HG03064 (cell line): ENCODE data around the gene RBBP5.

Source experiments
- ATAC-seq: cut with Tn5 transposase; IDR thresholded peaks from one replicate; pipeline ENCODE4 v1.9.1; 2021; ENCODE audit warnings: low read depth; ENCODE audit not compliant: unreplicated experiment

The RBBP5 gene

GRCh38 chr1:205076245-205076761, 45.5 kb downstream of the RBBP5 start:
- no peak for ATAC-seq

GRCh38 chr1:205075642-205076155, 46.1 kb downstream of the RBBP5 start:
- ATAC-seq: no peak

GRCh38 chr1:205074513-205074912, 47.3 kb downstream of the RBBP5 start:
- ATAC-seq: no peak

GRCh38 chr1:205074084-205074483, 47.7 kb downstream of the RBBP5 start:
- ATAC-seq: no peak

- ATAC-seq: no peak
Observed at GRCh38 chr1:205073511-205073910, 48.3 kb downstream of the RBBP5 start.

- ATAC-seq: no peak
Observed at GRCh38 chr1:205072881-205073280, 48.9 kb downstream of the RBBP5 start.

- ATAC-seq: no peak
Observed at GRCh38 chr1:205072286-205072685, 49.5 kb downstream of the RBBP5 start.

- ATAC-seq: no peak
Observed at GRCh38 chr1:205071801-205072200, 50.0 kb downstream of the RBBP5 start.

- ATAC-seq: no peak
Observed at GRCh38 chr1:205071028-205071409, 50.8 kb downstream of the RBBP5 start.

GRCh38 chr1:205069371-205070125, 52.2 kb downstream of the RBBP5 start:
- ATAC-seq: no peak

- ATAC-seq: no peak
Observed at GRCh38 chr1:205068457-205069040, 53.2 kb downstream of the RBBP5 start.

GRCh38 chr1:205068001-205068400, 53.8 kb downstream of the RBBP5 start:
- ATAC-seq: no peak

- ATAC-seq: no peak
Observed at GRCh38 chr1:205067031-205067430, 54.7 kb downstream of the RBBP5 start.

GRCh38 chr1:205066141-205066818, 55.5 kb downstream of the RBBP5 start:
- no peak for ATAC-seq

- no peak for ATAC-seq
Observed at GRCh38 chr1:205065666-205066065, 56.1 kb downstream of the RBBP5 start.

- ATAC-seq: no peak
Observed at GRCh38 chr1:205064741-205065316, 56.9 kb downstream of the RBBP5 start.

- ATAC-seq: no peak
Observed at GRCh38 chr1:205064301-205064700, 57.5 kb downstream of the RBBP5 start.

- no peak for ATAC-seq
Observed at GRCh38 chr1:205062895-205063294, 58.9 kb downstream of the RBBP5 start.

GRCh38 chr1:205062319-205062718, 59.5 kb downstream of the RBBP5 start:
- no peak for ATAC-seq

GRCh38 chr1:205061665-205062069, 60.1 kb downstream of the RBBP5 start:
- no peak for ATAC-seq

GRCh38 chr1:205061227-205061626, 60.6 kb downstream of the RBBP5 start:
- no peak for ATAC-seq
